ENCODE results near the gene CSN1S1.

GRCh38 chr4:69930768-69931167, at the start of gene CSN1S1:
- TF ChIP-seq FOXP2 (optimal IDR thresholded peaks at IDR 0.05; ENCODE audit: control extremely low read depth, extremely low read length, insufficient read depth) (no peak), EZH2 (IDR thresholded peaks at IDR 0.05) (no peak)

All from SK-N-MC (cell line).